ENCODE data around the gene RELL2. TPM values are rescaled to one million over a fixed set of nuclear protein-coding genes. Genes with fewer than 3 reads are reported as not detected.
A peak's percentile ranks its signal among the peaks of the same experiment; 100 is the strongest.
"Not testable (repeated sequence)": the region's sequence is repeated elsewhere in the genome, so short reads cannot be mapped to it uniquely, and the experiment has no call there.

RELL2 gene, protein sequence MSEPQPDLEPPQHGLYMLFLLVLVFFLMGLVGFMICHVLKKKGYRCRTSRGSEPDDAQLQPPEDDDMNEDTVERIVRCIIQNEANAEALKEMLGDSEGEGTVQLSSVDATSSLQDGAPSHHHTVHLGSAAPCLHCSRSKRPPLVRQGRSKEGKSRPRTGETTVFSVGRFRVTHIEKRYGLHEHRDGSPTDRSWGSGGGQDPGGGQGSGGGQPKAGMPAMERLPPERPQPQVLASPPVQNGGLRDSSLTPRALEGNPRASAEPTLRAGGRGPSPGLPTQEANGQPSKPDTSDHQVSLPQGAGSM
- total RNA-seq (2014; rRNA removed; shearing (Covaris generic)) = 9.9 and 21.2 TPM in 2 replicates

DNA sequence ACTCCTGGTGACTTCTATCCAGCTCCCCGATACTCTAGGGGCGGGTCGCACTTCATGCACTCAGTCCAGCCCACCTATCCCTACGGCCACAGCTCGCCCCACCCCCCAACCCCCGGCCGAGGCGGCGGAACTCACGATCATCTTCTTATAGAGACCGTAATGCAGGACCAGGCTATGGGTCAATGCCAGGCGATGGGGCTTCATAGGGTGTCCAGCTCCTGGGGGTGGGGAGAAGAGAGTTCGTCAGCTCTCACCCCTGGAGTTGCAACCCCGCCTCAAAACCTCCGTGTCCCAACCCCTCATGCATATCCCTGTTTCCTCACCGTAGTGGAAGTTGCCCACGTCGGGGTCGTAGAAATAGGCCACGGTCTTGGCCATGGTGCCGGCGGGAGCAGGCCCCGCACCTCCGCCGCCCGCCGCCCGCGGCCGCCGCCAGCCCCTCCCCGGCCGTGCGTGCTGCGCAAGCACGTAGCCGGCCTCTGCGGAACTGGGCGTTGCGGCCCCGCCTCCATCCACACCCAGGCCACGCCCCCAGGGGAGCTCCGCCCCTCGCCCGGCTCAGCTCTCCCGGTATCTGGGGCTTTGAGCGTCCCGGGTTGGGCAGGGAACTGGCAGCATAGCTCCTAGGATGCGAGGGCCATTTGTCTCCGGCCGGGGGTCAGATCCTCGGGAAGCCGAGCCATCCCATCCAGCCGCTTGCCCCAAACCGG is at the start of gene RELL2, which contains the start of gene HDAC3:
Gene RELL2 (plus strand): TSS at position 585 of the 710 bp plus-strand sequence. CDS start 1,229 bp downstream, outside the sequence.
Gene HDAC3 (minus strand): TSS at position 437 of the 710 bp plus-strand sequence. CDS start 59 bp downstream, at position 378.
- in situ Hi-C loops (cut with HindIII; ENCODE audit: low sequenced_read_pairs) = no loop called here

DNA sequence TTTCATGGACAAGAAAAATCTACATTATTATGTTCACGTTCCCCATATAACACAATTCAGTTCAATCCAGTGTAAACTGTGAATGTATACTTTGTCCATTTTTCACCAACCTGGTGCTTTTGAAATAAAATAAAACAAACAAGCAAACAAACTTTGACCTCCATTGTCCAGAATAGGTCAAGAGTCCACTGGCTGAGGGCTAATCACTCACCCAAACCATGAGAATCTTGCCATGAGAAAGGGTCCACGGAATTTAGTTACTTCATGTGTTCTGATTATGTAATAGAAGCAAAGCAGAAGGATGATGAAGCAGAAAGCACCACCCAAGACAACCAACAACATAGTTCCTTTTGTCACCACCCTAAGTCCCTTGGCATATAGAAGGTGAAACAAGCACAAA is 46.7 kb upstream of the RELL2 start:
- in situ Hi-C loops (cut with HindIII; ENCODE audit: low sequenced_read_pairs) = no loop called here
- DNase-seq (ENCODE audit: low spot score) = no peak

More for the DNA sequence above, at the start of gene RELL2, which contains the start of gene HDAC3:
- peak; percentile 93 for DNase-seq (ENCODE audit: low spot score)

DNA sequence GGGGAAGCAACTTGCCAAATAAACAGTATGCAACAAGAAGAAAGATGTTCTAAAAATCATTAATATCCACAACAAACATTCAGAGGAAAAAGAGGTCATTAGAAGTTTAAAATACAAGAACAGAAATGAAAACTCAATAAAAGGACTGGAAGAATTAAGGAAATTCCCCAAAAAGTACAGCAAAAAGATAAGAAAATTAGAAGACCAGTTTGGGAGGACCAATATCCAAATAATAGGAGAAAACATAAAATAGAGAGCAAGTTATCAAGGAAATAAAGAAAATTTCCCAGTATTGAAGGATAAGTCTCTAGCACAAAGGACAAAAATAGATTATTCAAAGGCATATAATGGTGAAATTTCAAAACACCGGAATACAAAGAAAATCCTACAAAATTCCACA is 39.9 kb upstream of the RELL2 start:
- no peak for DNase-seq (ENCODE audit: low spot score)

DNA sequence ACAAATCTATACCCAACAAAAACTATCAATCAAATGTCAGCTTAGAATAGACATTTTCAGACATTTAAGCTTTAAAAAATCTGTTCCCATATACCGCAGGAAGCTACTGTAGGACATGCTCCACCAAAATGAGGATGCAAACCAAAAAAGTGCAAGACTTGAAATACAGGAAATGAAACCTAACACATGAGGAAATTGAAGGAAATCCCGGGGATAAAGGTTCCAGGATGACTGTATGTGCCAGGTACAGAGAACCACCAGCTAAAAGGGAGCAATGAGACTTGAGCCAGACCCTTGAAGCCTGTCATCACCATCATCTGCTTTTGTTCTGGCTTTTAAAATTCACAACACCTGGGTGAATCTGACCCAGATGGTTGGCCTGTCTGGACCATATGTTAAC is 39.4 kb upstream of the RELL2 start:
- in situ Hi-C loops (cut with HindIII; ENCODE audit: low sequenced_read_pairs) = no loop called here

More for the DNA sequence above, 39.9 kb upstream of the RELL2 start:
- in situ Hi-C loops (cut with HindIII; ENCODE audit: low sequenced_read_pairs) = no loop called here

DNA sequence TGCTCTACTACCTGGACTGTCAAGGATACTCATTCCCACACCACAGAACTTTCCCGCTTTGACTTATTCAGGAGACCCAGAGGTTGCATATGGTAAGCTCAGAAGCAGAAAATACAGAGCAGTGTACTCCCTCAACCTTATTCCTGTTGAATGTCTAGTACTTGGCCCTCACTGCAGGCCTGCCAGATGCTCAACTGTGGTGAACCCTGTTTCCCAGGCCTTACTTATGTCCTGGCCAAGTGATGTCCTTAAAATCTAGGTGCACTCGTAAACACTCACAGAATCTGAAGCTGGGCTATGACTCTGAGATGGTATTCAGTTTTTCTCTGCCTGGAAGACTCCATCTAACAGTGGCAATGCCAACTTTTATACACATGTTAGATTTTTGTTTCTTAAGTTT is 39.0 kb upstream of the RELL2 start:
- peak; percentile 8 for DNase-seq (ENCODE audit: low spot score)
- in situ Hi-C loops (cut with HindIII; ENCODE audit: low sequenced_read_pairs) = no loop called here

More for the DNA sequence above, 39.4 kb upstream of the RELL2 start:
- peak; percentile 21 for DNase-seq (ENCODE audit: low spot score)

DNA sequence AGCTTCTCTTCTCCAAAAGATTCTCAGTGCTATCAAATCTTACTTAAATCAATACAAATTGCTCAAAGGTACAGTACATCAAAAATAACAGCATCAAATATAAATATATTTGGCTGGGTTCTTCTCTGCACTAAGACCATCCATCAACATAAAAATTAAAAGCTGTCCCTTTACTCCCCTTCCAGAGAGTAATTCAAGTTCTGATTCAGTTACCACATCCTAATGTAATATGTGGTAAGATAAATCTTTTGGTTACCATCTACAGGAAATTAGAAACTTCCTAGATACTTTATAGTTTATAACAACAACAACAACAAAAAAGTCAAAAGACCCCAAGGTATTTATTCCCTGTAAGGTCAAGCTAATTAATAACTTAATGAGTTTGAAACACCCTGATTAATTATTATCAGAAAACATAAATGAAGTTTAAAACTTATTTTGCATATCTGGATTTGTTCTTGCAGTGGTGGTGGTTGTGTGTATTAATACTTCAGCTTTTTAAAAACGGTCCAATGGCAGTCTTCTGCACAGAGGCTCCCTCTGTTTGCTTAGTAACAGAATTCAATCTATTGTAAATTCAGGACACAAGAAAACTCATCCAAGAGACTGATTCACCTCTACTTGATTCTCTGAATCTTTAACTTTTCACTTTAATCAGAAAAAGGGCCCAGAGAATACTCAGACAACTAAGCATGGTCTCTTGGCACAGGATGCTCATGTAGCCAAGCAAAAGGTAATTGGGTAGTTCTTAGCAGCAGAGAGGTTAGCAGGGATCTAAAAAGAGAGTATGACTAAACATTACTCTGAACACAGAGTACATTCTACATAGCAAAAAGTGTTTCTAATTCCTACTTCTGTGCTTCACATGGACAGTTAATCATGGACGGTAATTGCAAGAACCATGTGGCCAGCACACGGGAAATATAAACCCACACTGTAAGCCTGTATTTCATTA is 38.1 kb upstream of the RELL2 start:
- in situ Hi-C loops (cut with HindIII; ENCODE audit: low sequenced_read_pairs) = no loop called here
- DNase-seq (ENCODE audit: low spot score) = no peak

DNA sequence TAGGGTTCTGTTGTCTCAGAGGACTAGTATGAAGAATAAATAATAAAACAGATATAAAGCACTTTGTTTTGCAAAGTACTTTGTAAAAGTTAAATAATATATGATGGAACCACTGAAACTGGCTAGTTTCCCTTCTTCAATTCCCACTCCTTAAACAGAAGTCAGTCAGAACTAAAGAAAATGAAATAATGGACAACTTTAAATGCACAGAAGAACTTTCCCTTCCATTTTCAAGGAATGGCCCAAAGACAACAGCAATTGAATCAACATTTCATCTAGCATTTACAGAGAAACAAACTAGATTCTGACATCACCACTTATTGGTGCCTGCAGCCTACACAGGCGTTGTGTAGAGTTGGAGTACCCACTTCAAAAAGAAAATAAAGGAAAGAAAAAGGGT is 34.2 kb upstream of the RELL2 start:
- no peak for DNase-seq (ENCODE audit: low spot score)
- in situ Hi-C loops (cut with HindIII; ENCODE audit: low sequenced_read_pairs) = no loop called here

DNA sequence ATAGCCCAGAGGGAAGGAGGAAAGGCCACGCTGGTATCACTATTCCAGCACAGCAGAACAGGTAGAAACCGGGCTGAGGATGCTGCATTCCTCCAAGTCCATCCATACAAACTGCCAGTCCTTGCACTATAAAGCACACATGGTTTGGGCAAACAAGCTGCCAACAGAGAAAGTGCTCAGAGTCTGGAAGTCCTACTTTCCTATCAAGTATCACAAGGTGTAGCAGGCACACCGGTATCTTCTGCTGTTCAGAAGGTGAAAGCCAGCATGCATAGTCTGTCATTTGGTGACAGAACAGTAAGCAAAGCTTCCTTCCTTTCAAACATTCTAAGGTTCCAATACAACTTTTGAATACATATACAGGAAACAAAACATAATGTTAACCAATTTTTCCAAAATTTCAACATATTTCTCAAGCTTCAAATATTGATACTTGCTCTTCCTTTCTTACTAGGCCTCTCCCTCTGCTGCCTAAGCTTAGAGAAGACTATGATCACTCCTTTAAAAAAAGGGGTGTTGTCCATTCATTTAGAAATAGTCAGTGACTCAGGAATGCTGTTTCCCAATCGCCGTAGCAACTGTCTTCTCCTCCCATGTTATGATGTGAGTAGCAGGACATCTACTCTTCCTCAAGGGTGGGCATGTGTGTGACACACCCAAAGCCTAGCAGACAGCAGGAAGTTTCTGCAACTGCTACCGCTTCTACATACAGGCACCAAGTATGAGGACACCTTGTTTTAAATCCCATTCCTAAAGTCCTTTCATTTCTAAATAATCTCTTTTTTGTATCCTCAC is 32.7 kb upstream of the RELL2 start:
- no peak for DNase-seq (ENCODE audit: low spot score)
- in situ Hi-C loops (cut with HindIII; ENCODE audit: low sequenced_read_pairs) = no loop called here

DNA sequence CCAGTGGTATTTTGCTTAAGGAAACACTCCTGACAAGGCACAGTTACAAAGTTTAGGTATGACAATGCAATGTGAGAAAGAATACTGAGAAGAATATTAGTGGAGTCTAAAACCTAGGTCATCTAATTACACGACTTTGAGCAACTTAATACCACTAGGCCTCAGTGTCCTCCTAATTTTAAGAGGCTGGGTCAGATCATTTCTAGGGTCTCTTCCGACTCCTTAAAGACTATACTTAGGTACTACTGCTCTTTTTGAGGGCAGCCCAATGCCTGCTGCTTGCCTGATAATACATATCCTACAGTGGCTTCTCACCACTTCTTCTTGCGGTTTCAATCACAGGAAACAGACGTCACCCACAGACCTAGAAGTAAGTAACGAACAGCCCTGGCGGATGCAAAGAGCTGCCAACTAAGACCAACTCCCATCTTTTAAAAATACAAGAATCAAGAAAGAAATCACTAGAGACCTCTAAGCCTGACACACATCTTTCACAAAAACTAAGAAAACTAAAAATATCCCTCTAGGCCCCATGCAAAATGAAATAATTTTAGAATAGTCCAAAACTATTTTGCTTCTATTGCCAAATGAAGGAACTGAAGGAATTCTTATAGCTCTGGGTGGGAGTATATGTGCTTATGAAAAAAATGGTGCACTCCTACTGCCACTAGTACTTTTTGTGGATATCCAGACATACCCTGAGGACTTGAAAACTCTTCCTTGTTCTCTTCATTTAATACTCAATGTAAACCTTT is 31.1 kb upstream of the RELL2 start:
- in situ Hi-C loops (cut with HindIII; ENCODE audit: low sequenced_read_pairs) = no loop called here
- no peak for DNase-seq (ENCODE audit: low spot score)

DNA sequence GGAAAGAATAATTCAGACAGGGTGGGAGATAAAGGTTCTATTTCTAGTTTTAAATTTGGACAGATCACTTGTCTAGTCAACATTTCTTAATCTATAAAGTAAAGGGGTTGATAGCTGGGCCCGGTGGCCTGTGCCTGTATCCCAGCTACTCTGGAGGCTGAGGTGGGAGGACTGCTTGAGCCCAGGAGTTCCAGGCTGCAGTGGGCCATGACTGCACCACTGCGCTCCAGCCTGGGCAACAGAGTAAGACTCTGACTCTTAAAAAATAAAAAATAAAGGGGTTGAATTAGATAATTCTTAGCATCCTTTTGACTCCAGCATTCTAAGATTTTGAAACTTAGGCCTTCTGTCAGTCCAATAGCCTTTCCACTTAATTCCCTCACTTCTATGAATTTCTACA is 28.8 kb upstream of the RELL2 start:
- in situ Hi-C loops (cut with HindIII; ENCODE audit: low sequenced_read_pairs) = no loop called here

DNA sequence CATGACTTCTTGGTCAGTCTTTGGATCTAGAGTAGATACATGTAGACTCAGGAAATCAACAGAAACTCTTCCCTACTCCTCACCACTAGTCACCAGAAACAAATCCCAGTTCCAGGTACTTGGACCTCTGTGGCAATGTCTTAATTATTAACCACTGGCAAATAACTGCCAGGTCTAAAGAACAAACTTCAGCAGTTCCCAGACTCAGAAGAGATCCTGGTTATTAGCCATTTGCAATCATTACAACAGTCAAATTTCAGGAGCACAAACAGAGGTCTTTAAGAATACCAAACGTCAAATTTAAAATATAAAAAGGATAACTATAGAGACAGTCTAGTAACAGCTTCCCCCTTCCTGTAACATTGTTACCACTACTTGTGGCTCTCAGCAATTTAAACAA is 28.2 kb upstream of the RELL2 start:
- in situ Hi-C loops (cut with HindIII; ENCODE audit: low sequenced_read_pairs) = no loop called here
- DNase-seq (ENCODE audit: low spot score) = no peak

More for the DNA sequence above, 28.8 kb upstream of the RELL2 start:
- DNase-seq (ENCODE audit: low spot score) = no peak

DNA sequence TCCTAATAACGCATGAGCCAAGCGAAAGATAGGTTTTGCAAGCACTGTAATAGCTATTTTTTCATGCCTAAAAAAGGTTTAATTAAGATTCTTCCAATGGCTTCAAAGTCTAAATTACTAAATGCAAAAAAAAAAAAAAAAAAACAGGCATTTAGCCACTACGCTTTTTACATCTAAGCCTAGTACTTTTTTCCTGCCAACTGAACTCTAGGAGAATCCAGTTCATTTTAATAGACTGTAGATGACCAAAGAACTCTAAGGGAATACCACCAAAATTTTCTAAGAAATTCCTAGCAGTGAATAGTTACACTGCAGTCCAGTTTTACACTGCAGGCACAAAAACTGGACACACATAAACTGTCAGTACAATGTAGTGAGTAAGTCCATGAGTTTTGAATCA is 27.8 kb upstream of the RELL2 start:
- in situ Hi-C loops (cut with HindIII; ENCODE audit: low sequenced_read_pairs) = no loop called here
- DNase-seq (ENCODE audit: low spot score) = no peak

DNA sequence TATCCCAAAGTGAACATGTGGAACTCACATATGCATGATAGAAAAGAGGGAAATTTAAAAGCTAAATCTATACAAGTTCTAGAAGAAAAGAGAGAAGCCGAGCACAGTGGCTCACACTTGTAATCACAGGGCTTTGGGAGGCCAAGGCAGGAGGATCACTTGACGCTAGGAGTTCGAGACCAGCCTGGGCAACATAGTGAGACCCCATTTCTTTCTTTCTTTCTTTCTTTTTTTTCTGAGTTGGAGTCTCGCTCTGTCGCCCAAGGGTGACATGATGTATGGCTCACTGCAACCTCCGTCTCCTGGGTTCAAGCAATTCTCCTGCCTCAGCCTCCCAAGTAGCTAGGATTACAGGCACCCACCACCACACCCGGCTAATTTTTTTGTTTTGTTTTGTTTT is 26.9 kb upstream of the RELL2 start:
- DNase-seq (ENCODE audit: low spot score); in situ Hi-C loops (cut with HindIII; ENCODE audit: low sequenced_read_pairs): not testable (repeated sequence)

DNA sequence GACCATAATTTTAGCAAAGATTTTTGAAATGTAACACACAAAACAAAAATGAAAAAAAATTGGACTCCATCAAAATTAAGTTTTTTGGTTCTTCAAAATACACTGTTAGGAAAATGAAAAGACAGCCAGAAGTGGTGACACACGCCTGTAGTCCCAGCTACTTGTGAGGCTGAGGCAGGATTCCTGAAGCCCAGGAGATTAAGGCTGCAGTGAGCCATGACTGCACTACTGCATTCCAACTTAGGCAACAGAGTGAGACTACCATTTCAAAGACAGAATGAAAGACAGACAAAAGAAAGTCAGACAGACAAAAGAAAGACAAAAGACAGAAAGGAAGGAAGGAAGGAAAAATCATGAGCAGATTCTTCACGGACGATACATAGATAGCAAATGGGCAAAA is 25.5 kb upstream of the RELL2 start:
- in situ Hi-C loops (cut with HindIII; ENCODE audit: low sequenced_read_pairs) = no loop called here
- no peak for DNase-seq (ENCODE audit: low spot score)

DNA sequence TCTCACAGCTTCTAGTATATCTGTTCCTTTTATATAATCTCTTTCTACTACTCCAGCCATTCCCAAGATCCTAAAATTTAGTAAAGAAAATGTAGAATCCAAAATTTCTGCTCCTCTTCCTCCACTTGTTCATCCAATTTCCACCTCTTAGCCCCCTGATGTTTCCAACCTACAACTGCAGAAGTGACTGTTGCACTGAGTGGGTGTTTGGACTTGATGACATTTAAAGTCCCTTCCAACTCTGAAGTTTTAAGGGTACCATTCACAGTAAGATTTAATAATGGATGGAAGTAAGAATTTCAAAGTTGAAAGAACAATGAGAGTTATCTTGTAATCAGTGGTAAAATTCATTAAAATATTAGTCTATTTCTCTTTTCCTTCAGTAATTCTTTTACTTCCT is 23.5 kb upstream of the RELL2 start:
- DNase-seq (ENCODE audit: low spot score) = no peak
- in situ Hi-C loops (cut with HindIII; ENCODE audit: low sequenced_read_pairs) = no loop called here

DNA sequence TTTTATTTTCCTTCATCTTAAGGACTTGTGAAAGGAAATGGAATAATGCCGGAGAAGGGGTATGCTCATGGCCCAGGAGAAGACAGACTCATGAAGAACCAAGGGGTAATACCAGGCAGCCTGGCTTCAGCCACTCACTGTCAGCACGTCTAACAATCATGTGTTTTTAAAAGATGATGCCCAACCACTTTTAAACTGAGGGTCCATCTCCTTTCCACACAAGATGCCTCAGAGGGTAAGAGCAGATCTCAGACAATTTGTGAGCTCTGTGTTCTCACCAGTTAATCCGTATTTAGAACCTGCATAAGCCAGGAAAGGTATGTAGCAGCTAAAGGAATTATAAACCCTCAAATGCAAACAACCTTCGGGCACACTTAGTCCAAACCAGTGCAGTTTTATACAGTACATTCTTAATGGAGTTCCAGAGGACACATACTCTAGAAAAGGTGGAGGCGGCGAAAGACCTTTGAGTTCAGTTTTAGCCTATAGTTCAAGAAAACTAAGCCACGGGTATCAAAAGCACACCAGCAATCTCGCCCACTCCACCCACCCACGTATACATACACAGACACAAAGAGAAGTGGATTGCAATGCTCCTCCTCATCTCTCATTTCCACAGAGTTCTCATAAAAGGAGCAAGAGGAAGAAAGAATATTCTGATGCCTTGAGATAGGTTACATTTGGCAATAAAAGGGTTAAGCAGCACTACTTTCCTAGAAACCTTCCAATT is 20.6 kb upstream of the RELL2 start:
- DNase-seq (ENCODE audit: low spot score) = no peak
- in situ Hi-C loops (cut with HindIII; ENCODE audit: low sequenced_read_pairs) = no loop called here

DNA sequence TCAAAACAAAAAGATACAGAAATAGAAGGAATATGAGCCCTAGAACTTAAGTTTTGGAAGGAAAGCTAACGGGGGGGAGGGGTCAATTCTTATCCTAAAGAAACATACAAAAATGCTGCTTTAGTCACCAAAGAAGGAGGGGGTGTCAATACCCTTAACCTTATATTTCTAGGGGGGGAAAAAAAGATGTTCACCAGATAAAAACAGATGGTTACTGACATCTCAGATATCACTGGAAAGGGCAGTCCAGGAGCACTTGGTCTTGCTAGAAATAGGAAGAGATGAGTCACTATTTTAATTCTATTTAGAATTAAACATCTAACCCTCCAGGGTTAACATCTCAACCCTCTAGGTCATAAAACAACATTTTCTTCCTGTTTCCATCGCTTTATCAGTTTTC is 19.7 kb upstream of the RELL2 start:
- no peak for DNase-seq (ENCODE audit: low spot score)
- in situ Hi-C loops (cut with HindIII; ENCODE audit: low sequenced_read_pairs) = no loop called here

DNA sequence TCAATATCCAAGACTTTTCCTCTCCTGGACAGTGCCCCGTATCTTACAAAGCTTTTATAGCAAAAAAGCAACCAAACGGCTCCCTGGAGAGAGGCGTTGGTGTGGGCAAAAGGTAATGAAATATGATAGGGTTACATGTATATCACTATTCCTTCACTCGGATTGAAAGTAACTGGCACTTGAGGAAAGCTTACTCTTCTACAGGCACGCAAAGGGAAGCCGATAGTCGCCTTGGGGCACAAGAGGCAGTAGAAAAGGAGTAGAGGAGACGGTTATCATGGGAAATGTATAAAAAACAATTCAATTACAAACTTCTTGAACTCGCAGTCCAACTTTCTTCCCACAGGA is 19.1 kb upstream of the RELL2 start:
- no peak for DNase-seq (ENCODE audit: low spot score)
- in situ Hi-C loops (cut with HindIII; ENCODE audit: low sequenced_read_pairs) = no loop called here

All from G401 (cell line).